Brain microvascular endothelial cell (primary cell): Measurements from ENCODE around the gene SLC38A10.

ENCODE experiments used
- DNase-seq: peaks from one replicate; pipeline ENCODE4 v3.0.0-alpha.2; 2020
- H3K27ac ChIP-seq: fragments of 250-450 bp; sonication (Bioruptor Pico); 2 replicates; pipeline ENCODE4 v1.5.1; 2020; ENCODE audit warnings: mild to moderate bottlenecking, moderate library complexity
- H3K27me3 ChIP-seq: fragments of 250-450 bp; sonication (Bioruptor Pico); replicated peaks from 2 replicates; pipeline ENCODE4 v1.5.1; 2020; ENCODE audit warnings: mild to moderate bottlenecking
- H3K36me3 ChIP-seq: fragments of 250-450 bp; sonication (Bioruptor Pico); replicated peaks from 2 replicates; pipeline ENCODE4 v1.5.1; 2020; ENCODE audit warnings: mild to moderate bottlenecking
- H3K4me3 ChIP-seq: 2 replicates; pipeline ENCODE4 v1.5.1; 2011; ENCODE audit warnings: low read depth, mild to moderate bottlenecking, control low read depth, low read length, moderate library complexity
- CTCF ChIP-seq: IDR thresholded peaks from 2 replicates; pipeline ENCODE4 v1.5.1; 2011; ENCODE audit warnings: low read depth, mild to moderate bottlenecking, moderate library complexity, low read length, control low read depth, inconsistent platforms; ENCODE audit errors: missing control alignments
- in situ Hi-C: cut with HindIII; loops from 2 replicates; pipeline ENCODE4 v1.10.0; 2017; ENCODE audit warnings: low sequenced_read_pairs, low pct_ligation_motif_present

Gene SLC38A10

DNA sequence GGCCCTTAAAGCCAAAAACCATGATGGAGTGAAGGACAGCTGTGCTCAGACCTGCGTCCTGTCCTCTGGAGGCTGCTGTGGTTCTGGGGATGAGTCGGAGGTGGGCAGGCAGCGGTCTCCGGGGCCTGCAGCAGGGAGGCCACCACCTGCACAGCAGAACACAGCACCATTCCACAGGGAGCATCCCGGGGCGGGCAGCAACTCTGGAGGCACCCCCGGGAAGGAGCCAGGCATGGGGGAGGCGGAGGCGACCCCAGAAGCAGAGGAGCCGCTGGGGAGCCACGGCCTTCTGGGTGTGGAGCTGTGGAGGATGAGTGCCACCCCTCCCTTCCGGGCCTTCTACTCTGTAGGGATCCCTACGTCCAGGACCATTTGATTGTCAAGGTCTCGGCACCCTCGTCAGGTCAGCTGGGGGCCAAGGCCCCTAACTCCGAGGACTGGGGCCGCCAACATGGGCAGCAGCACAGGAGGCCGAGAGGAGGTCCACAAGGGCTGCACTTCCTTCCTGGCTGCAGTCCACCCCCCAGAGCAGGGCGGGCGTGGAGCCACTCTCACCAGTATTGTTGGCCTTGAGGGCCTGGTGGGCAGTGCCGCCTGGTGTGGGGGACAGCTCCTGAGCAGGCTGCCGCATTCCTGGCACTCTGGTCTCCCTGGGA is 96.2 kb downstream of the SLC38A10 start:
- Histone ChIP-seq H3K4me3 (no peak overlapping the region), H3K36me3 (no peaks in the 10 kb centered on the region), H3K27ac (no peak overlapping the region), H3K27me3 (no peaks in the 10 kb centered on the region)
- no peak for TF ChIP-seq CTCF
- DNase-seq: no peak
- in situ Hi-C loops: no loop called here

GRCh38 chr17:81197831-81198490 is 97.1 kb downstream of the SLC38A10 start:
- Histone ChIP-seq H3K4me3 (no peak overlapping the region), H3K27ac (no peak overlapping the region), H3K27me3 (no peaks in the 10 kb centered on the region), H3K36me3 (no peaks in the 10 kb centered on the region)
- in situ Hi-C loops: no loop called here
- DNase-seq: no peak
- TF ChIP-seq CTCF: no peak

- Histone ChIP-seq H3K27me3 (no peaks in the 10 kb centered on the region), H3K36me3 (no peaks in the 10 kb centered on the region), H3K27ac (no peak overlapping the region), H3K4me3 (no peak overlapping the region)
- no peak for TF ChIP-seq CTCF
- DNase-seq: no peak
- in situ Hi-C loops: no loop called here
Observed at GRCh38 chr17:81197409-81197795, 97.7 kb downstream of the SLC38A10 start.

DNA sequence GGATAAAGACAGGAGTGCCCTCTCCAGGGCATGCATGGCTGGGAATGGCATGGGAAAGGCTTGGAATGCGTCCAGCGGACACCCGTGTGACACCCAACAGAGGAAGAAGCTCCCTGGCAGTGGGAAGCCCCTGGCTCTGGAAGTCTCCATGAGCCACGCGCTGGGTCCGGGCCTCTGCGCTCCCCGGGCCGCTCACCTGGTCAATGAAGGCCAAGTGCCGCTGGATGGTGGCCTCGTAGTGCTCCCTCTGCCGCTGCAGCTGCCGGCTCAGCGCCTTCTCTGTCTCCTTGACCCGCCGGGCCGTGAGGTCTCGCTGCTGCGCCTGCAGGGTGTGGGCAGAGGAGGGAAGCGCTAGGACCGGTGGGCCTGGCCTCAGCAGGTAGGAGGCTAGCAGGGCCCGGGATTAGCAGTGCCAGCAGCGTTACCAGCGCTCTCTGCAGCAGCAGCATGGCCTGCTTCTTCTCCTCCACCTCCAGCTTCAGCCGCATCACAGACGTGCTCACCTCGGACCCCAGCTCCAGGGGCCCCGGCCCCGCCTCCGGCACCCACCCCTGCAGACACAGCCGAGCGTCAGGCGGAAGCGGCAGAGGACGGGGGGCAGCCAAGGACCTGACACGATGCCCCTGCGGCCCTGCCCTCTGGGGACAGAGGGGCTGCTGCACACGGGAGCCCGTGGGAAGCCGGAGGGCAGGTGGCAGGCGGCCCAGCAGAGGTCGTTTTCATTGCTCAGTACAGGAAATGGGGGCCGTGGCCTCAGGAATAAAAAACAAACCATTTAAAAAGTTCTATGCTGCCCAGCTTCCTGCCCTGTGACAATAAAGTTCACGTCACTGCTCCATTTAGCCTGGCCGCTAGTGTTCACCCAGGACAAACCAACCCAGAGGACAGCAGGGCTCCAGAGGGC is 98.3 kb downstream of the SLC38A10 start:
- no peak for DNase-seq
- Histone ChIP-seq H3K36me3 (no peaks in the 10 kb centered on the region), H3K27ac (no peak overlapping the region), H3K27me3 (no peaks in the 10 kb centered on the region), H3K4me3 (no peak overlapping the region)
- in situ Hi-C loops: no loop called here
- no peak for TF ChIP-seq CTCF

GRCh38 chr17:81195941-81196495 is 99.1 kb downstream of the SLC38A10 start:
- no peaks in the 10 kb centered on the region for H3K36me3 ChIP-seq
- in situ Hi-C loops: no loop called here
- no peak overlapping the region for H3K4me3 ChIP-seq
- H3K27ac ChIP-seq: no peak overlapping the region
- no peaks in the 10 kb centered on the region for H3K27me3 ChIP-seq
- DNase-seq: no peak
- TF ChIP-seq CTCF: no peak
